Astrocyte (in vitro differentiated cells and primary cell): ENCODE results near the gene CDKAL1.

Experiments used
- CTCF ChIP-seq: IDR thresholded peaks from 2 replicates; pipeline ENCODE4 v1.5.1; 2011; ENCODE audit warnings: low read depth, mild to moderate bottlenecking, inconsistent platforms, low read length, moderate library complexity; ENCODE audit not compliant: insufficient read depth
- EZH2 ChIP-seq: IDR thresholded peaks from 2 replicates; pipeline ENCODE4 v1.6.1; 2012; ENCODE audit warnings: mild to moderate bottlenecking, low read length, inconsistent platforms; ENCODE audit not compliant: insufficient read depth

- TF ChIP-seq EZH2, result no peak
- TF ChIP-seq CTCF, result no peak
These were observed 339.4 kb downstream of the CDKAL1 start for GRCh38 chr6:20873425-20874190.
